ENCODE results near the gene NRL. TPM values are rescaled to one million over a fixed set of nuclear protein-coding genes. Genes with fewer than 3 reads are reported as not detected.

NRL gene
- total and polyA plus RNA-seq, 9 of the 15 experiments (the other 6 are each of a cell fraction or from before 2014, with no cell fraction given) = 0.07 to 2.7 (median 1.4) TPM; not detected in 1

DNA sequence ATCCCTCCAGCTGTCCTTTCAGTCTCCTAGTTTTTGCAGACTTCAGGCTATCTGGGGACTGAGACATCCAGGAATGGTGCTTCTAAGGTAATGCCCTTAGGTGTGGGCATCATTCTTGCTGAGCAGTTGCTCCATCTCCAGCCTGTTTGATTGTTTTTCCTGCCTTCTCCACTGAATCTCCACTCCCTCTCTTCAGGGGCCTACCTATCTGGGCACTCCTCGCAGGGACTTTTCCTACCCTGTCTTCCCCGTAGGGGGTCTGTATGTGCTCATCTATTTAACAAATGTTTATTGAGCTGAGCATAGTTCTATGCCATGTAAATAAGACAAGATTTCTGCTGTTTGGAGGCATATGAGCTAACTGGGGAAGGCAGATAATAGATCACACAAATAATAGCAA lies 18.2 kb upstream of the NRL start (continued):
- TF ChIP-seq, protein P1, sequence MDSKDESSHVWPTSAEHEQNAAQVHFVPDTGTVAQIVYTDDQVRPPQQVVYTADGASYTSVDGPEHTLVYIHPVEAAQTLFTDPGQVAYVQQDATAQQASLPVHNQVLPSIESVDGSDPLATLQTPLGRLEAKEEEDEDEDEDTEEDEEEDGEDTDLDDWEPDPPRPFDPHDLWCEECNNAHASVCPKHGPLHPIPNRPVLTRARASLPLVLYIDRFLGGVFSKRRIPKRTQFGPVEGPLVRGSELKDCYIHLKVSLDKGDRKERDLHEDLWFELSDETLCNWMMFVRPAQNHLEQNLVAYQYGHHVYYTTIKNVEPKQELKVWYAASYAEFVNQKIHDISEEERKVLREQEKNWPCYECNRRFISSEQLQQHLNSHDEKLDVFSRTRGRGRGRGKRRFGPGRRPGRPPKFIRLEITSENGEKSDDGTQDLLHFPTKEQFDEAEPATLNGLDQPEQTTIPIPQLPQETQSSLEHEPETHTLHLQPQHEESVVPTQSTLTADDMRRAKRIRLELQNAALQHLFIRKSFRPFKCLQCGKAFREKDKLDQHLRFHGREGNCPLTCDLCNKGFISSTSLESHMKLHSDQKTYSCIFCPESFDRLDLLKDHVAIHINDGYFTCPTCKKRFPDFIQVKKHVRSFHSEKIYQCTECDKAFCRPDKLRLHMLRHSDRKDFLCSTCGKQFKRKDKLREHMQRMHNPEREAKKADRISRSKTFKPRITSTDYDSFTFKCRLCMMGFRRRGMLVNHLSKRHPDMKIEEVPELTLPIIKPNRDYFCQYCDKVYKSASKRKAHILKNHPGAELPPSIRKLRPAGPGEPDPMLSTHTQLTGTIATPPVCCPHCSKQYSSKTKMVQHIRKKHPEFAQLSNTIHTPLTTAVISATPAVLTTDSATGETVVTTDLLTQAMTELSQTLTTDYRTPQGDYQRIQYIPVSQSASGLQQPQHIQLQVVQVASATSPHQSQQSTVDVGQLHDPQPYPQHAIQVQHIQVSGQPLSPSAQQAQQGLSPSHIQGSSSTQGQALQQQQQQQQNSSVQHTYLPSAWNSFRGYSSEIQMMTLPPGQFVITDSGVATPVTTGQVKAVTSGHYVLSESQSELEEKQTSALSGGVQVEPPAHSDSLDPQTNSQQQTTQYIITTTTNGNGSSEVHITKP (IDR thresholded peaks at IDR 0.05; ENCODE audit: partially characterized antibody) = no peak
- TF ChIP-seq, protein P2, sequence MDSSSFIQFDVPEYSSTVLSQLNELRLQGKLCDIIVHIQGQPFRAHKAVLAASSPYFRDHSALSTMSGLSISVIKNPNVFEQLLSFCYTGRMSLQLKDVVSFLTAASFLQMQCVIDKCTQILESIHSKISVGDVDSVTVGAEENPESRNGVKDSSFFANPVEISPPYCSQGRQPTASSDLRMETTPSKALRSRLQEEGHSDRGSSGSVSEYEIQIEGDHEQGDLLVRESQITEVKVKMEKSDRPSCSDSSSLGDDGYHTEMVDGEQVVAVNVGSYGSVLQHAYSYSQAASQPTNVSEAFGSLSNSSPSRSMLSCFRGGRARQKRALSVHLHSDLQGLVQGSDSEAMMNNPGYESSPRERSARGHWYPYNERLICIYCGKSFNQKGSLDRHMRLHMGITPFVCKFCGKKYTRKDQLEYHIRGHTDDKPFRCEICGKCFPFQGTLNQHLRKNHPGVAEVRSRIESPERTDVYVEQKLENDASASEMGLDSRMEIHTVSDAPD (CRISPR knock-in tag; IDR thresholded peaks at IDR 0.05) = no peak
- no peak for TF ChIP-seq CBFA2T3 (IDR thresholded peaks at IDR 0.05)
- TF ChIP-seq CHD4 (IDR thresholded peaks at IDR 0.05; ENCODE audit: insufficient read depth, insufficient replicate concordance, low read depth, low read length, poor library complexity, severe bottlenecking) = no peak
- TF ChIP-seq, protein P3, sequence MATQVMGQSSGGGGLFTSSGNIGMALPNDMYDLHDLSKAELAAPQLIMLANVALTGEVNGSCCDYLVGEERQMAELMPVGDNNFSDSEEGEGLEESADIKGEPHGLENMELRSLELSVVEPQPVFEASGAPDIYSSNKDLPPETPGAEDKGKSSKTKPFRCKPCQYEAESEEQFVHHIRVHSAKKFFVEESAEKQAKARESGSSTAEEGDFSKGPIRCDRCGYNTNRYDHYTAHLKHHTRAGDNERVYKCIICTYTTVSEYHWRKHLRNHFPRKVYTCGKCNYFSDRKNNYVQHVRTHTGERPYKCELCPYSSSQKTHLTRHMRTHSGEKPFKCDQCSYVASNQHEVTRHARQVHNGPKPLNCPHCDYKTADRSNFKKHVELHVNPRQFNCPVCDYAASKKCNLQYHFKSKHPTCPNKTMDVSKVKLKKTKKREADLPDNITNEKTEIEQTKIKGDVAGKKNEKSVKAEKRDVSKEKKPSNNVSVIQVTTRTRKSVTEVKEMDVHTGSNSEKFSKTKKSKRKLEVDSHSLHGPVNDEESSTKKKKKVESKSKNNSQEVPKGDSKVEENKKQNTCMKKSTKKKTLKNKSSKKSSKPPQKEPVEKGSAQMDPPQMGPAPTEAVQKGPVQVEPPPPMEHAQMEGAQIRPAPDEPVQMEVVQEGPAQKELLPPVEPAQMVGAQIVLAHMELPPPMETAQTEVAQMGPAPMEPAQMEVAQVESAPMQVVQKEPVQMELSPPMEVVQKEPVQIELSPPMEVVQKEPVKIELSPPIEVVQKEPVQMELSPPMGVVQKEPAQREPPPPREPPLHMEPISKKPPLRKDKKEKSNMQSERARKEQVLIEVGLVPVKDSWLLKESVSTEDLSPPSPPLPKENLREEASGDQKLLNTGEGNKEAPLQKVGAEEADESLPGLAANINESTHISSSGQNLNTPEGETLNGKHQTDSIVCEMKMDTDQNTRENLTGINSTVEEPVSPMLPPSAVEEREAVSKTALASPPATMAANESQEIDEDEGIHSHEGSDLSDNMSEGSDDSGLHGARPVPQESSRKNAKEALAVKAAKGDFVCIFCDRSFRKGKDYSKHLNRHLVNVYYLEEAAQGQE (IDR thresholded peaks at IDR 0.05; ENCODE audit: borderline replicate concordance) = no peak
- TF ChIP-seq, protein P3 (CRISPR knock-in tag; IDR thresholded peaks at IDR 0.05; ENCODE audit: low read depth) = no peak
